Lower leg skin (tissue), 4 donors: ENCODE results near the gene TPT1. TPM values are rescaled to one million over a fixed set of nuclear protein-coding genes. Genes with fewer than 3 reads are reported as not detected.
A peak's percentile ranks its signal among the peaks of the same experiment; 100 is the strongest.

Experiments
- DNase-seq, 2 donors: peaks; one replicate each; pipeline ENCODE4 v3.0.0-alpha.2; 2019; ENCODE audit warnings: low spot score in 2 of 2
- H3K4me3 ChIP-seq: fragments of 200-600 bp; sonication (generic); 2 replicates; pipeline ENCODE4 v1.5.1; 2017; ENCODE audit warnings: mild to moderate bottlenecking, low read depth; ENCODE audit not compliant: poor library complexity, severe bottlenecking
- CTCF ChIP-seq, 3 donors: fragments of 450-650 bp; IDR thresholded peaks; one replicate each; pipeline ENCODE4 v1.5.1; 2016; ENCODE audit warnings: antibody characterized with exemption in 3 of 3, mild to moderate bottlenecking in 3 of 3, moderate library complexity in 2 of 3
- POLR2A ChIP-seq, 2 donors: fragments of 450-650 bp; IDR thresholded peaks; one replicate each; pipeline ENCODE4 v1.6.1; 2016 to 2017; ENCODE audit warnings: antibody characterized with exemption in 2 of 2, mild to moderate bottlenecking in 1 of 2, moderate library complexity in 1 of 2
- WGBS, 2 donors: methylation state at CpG; one replicate each; pipeline ENCODE4 v1.1.5; 2018; 5-methylcytosine and 5-hydroxymethylcytosine counted together
- intact Hi-C: fragments of 100-400 bp; cut with DNase I; formaldehyde crosslinking; loops from one replicate; pipeline ENCODE4 v1.15.0; 2023; ENCODE audit warnings: low total_unique reads
- total RNA-seq, 4 donors: library from RNA; depleted of rRNA; stranded (reverse); fragments of >200 nt; gene quantifications; one replicate each; pipeline ENCODE4 v1.1.0, GENCODE V29; 2016

Gene TPT1
- total RNA-seq, 4 donors from 2014 or later: 2,307 to 2,977 (median 2,645) TPM

- H3K4me3 ChIP-seq: no peak overlapping the region
- intact Hi-C loops: no loop called here
- DNase-seq: peak in 1 of 2 donors; percentile 53
- WGBS, 2 donors: 71% methylated on average over 7 of the region's 7 CpGs
- TF ChIP-seq CTCF (IDR thresholded peaks at IDR 0.05): no peak
- no peak for TF ChIP-seq POLR2A (IDR thresholded peaks at IDR 0.05)
These were observed 43.4 kb downstream of the TPT1 start for GRCh38 chr13:45297456-45298205.

GRCh38 chr13:45296259-45296658 is 44.7 kb downstream of the TPT1 start:
- DNase-seq: no peak
- intact Hi-C loops: no loop called here
- no peak overlapping the region for H3K4me3 ChIP-seq
- TF ChIP-seq POLR2A (IDR thresholded peaks at IDR 0.05) (no peak), CTCF (IDR thresholded peaks at IDR 0.05) (no peak)

DNA sequence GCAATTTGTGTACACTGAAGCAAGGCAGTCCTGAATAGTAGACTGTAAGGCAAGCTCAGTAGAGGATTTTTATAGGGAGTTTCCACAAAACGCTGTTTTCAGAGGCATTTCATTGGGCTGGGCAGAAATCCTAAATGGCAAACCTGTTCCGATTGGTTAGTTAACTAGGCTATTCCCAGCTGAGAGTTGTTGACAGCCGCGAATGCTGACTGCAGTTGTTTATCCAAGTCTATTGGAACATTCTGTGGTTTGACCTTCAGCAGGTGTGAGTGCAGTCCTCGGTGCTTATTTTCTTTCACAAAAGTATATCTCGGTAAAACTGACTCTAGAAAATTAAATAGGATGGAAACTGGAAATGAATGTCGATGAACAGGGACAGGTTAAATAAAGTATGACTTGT is 45.4 kb downstream of the TPT1 start:
- TF ChIP-seq POLR2A (IDR thresholded peaks at IDR 0.05) (no peak), CTCF (IDR thresholded peaks at IDR 0.05) (no peak)
- no peak for DNase-seq
- intact Hi-C loops: no loop called here
- no peak overlapping the region for H3K4me3 ChIP-seq
- WGBS, 2 donors: 86 to 90% methylated on average over 7 of the region's 7 CpGs

DNA sequence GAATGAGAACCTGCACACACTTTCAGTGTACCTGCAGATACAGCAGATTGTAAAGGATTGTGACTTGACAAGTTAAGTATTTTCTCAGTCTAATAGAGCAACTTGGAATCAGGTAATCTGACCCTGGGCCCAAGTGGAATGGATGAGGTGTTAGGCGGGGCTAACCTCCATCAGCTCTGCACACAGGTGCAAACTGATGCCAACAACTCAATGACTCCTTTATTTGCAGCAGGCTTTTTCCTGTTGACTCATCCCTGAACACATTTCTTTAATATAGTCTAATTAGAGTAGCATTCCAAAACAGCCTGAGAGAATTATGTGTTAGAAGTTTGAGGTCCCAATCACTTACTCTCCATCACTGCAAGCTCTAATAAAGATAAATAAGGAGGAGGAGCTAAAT is 48.8 kb downstream of the TPT1 start:
- TF ChIP-seq POLR2A (IDR thresholded peaks at IDR 0.05) (no peak), CTCF (IDR thresholded peaks at IDR 0.05) (no peak)
- peak in 1 of 2 donors; percentile 13 for DNase-seq
- no peak overlapping the region for H3K4me3 ChIP-seq
- WGBS, 2 donors: 55 to 69% methylated on average over 1 of the region's 1 CpG
- intact Hi-C loops: no loop called here

DNA sequence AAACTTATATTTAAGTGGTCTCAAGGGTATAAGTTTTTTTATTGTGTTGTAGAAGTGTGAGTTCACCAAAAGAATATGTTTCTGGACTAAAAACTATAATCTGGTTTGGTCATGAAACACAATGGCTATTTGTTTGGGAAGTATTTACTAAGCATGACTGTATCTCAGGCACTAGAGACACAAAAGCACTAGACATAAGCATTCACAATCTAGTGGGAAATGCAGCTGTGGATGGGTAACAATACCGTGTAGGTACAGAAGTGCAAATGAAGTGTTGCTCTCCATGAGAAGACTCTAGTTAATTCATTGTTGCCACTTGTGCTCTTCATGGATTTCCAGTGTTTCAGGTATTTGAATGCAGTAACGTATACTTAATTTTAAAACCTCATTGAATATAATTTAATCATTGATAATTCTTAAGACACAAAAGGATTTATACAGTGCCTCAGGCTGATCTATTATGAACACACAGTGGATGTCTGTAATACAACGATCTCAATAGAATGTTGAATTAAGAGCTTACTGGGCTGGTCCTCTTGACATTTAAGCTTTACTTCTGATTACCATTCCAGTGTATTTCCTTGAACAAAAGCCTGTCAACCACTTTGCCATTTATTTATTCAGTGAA is 50.9 kb downstream of the TPT1 start:
- no peak for DNase-seq
- no peak overlapping the region for H3K4me3 ChIP-seq
- TF ChIP-seq CTCF (IDR thresholded peaks at IDR 0.05) (no peak), POLR2A (IDR thresholded peaks at IDR 0.05) (no peak)
- WGBS, 2 donors: 83 to 91% methylated on average over 3 of the region's 3 CpGs
- intact Hi-C loops: no loop called here

Other genes with a start within 250 kb of the TPT1 start
- 10 to 100 TPM; 35.6 to 52.4 (median 45.3) TPM for gene GTF2F2, start 220.7 kb downstream of the TPT1 start, total RNA-seq
- 1 to 10 TPM; 2.1 to 7.9 (median 4.8) TPM for gene KCTD4, start 140.1 kb downstream of the TPT1 start, total RNA-seq
- gene SLC25A30, start 77.2 kb upstream of the TPT1 start, total RNA-seq: 10 to 100 TPM in 3 of 4 donors, 1 to 10 TPM in 1; 8.0 to 23.3 (median 20.4) TPM
- 10 to 100 TPM; 31.9 to 41.9 (median 33.4) TPM for gene COG3, start 123.8 kb upstream of the TPT1 start, total RNA-seq